ENCODE measurements around the gene ATRNL1.

- TF ChIP-seq, protein P1, sequence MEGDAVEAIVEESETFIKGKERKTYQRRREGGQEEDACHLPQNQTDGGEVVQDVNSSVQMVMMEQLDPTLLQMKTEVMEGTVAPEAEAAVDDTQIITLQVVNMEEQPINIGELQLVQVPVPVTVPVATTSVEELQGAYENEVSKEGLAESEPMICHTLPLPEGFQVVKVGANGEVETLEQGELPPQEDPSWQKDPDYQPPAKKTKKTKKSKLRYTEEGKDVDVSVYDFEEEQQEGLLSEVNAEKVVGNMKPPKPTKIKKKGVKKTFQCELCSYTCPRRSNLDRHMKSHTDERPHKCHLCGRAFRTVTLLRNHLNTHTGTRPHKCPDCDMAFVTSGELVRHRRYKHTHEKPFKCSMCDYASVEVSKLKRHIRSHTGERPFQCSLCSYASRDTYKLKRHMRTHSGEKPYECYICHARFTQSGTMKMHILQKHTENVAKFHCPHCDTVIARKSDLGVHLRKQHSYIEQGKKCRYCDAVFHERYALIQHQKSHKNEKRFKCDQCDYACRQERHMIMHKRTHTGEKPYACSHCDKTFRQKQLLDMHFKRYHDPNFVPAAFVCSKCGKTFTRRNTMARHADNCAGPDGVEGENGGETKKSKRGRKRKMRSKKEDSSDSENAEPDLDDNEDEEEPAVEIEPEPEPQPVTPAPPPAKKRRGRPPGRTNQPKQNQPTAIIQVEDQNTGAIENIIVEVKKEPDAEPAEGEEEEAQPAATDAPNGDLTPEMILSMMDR (IDR thresholded peaks at IDR 0.05; ENCODE audit: poor library complexity) = no peak
- no peak for TF ChIP-seq EZH2phosphoT487 (IDR thresholded peaks at IDR 0.05; ENCODE audit: low read depth, severe bottlenecking, unreplicated experiment)
Observed at GRCh38 chr10:115555887-115556402, 462.8 kb downstream of the ATRNL1 start.

Measured in hepatocyte (in vitro differentiated cells).